Neural cell (in vitro differentiated cells): ENCODE data around the gene PARP16. TPM values are rescaled to one million over a fixed set of nuclear protein-coding genes. Genes with fewer than 3 reads are reported as not detected.

Source experiments
- H2AFZ ChIP-seq: fragments of 200-600, 300-800 bp; sonication (generic), shearing (Covaris generic); 2 replicates; pipeline ENCODE4 v1.6.0; 2014; ENCODE audit warnings: low read depth, mild to moderate bottlenecking, antibody characterized with exemption, low read length, moderate library complexity
- H3F3A ChIP-seq: fragments of 200-600 bp; shearing (Covaris generic); 2 replicates; pipeline ENCODE4 v1.6.1; 2016; ENCODE audit warnings: mild to moderate bottlenecking, moderate library complexity, mixed read lengths, antibody characterized with exemption, low read length; ENCODE audit not compliant: insufficient read depth, poor library complexity, severe bottlenecking
- H3K27ac ChIP-seq: fragments of 200-600, 300-800 bp; sonication (generic), shearing (Covaris generic); 2 replicates; pipeline ENCODE4 v1.5.1; 2014; ENCODE audit warnings: mild to moderate bottlenecking, low read length, moderate library complexity
- H3K27me3 ChIP-seq: fragments of 300-800, 200-600 bp; sonication (generic), shearing (Covaris generic); 2 replicates; pipeline ENCODE4 v1.6.0; 2014; ENCODE audit warnings: mild to moderate bottlenecking, low read depth, low read length, moderate library complexity; ENCODE audit not compliant: insufficient read depth
- H3K36me3 ChIP-seq: fragments of 300-800, 200-600 bp; sonication (generic), shearing (Covaris generic); 2 replicates; pipeline ENCODE4 v1.5.1; 2014; ENCODE audit warnings: mild to moderate bottlenecking, antibody characterized with exemption, low read length, moderate library complexity; ENCODE audit not compliant: insufficient read depth
- H3K4me2 ChIP-seq: fragments of 300-800, 200-600 bp; sonication (generic), shearing (Covaris generic); 2 replicates; pipeline ENCODE4 v1.6.0; 2014; ENCODE audit warnings: mild to moderate bottlenecking, low read length
- H3K4me3 ChIP-seq: fragments of 300-800, 200-600 bp; sonication (generic), shearing (Covaris generic); 2 replicates; pipeline ENCODE4 v1.5.1; 2014; ENCODE audit warnings: mild to moderate bottlenecking, low read length, moderate library complexity
- H3K79me2 ChIP-seq: fragments of 200-600 bp; shearing (Covaris generic); replicated peaks from 2 replicates; pipeline ENCODE4 v1.6.0; 2014; ENCODE audit warnings: mild to moderate bottlenecking, low read length, moderate library complexity; ENCODE audit not compliant: insufficient read depth
- H3K9ac ChIP-seq: fragments of 300-800, 200-600 bp; sonication (generic), shearing (Covaris generic); 2 replicates; pipeline ENCODE4 v1.6.1; 2016; ENCODE audit warnings: mild to moderate bottlenecking, low read length, mixed read lengths
- H3K9me2 ChIP-seq: fragments of 200-600 bp; shearing (Covaris generic); 2 replicates; pipeline ENCODE4 v1.6.1; 2016; ENCODE audit warnings: mild to moderate bottlenecking, low read length, mixed read lengths; ENCODE audit not compliant: insufficient read depth
- H3K9me3 ChIP-seq: fragments of 200-600, 300-800 bp; sonication (generic), shearing (Covaris generic); 2 replicates; pipeline ENCODE4 v1.6.1; 2016; ENCODE audit warnings: mild to moderate bottlenecking, mixed run types, low read length, moderate library complexity, mixed read lengths
- H4K20me1 ChIP-seq: fragments of 200-600 bp; shearing (Covaris generic); 2 replicates; pipeline ENCODE4 v1.6.1; 2016; ENCODE audit warnings: mild to moderate bottlenecking, mixed run types; ENCODE audit not compliant: insufficient read depth
- EP300 ChIP-seq: fragments of 450-650 bp; conservative IDR thresholded peaks from 2 replicates; pipeline ENCODE4 v1.6.1; 2014; ENCODE audit warnings: antibody characterized with exemption, mild to moderate bottlenecking, moderate library complexity; ENCODE audit not compliant: poor library complexity, severe bottlenecking
- EZH2 ChIP-seq: fragments of 200-600, 300-800 bp; shearing (Covaris generic), sonication (generic); IDR thresholded peaks from 2 replicates; pipeline ENCODE4 v1.6.1; 2014; ENCODE audit warnings: antibody characterized with exemption, low read length, borderline replicate concordance, mild to moderate bottlenecking; ENCODE audit not compliant: insufficient read depth, poor library complexity, severe bottlenecking
- MXI1 ChIP-seq: fragments of 450-650 bp; conservative IDR thresholded peaks from 2 replicates; pipeline ENCODE4 v1.6.1; 2014; ENCODE audit warnings: antibody characterized with exemption, mild to moderate bottlenecking; ENCODE audit not compliant: poor library complexity, severe bottlenecking
- POLR2AphosphoS5 ChIP-seq: IDR thresholded peaks from 2 replicates; pipeline ENCODE4 v1.6.1; 2012
- RAD21 ChIP-seq: fragments of 450-650 bp; conservative IDR thresholded peaks from 2 replicates; pipeline ENCODE4 v1.6.1; 2014; ENCODE audit warnings: antibody characterized with exemption, mild to moderate bottlenecking, moderate library complexity
- REST ChIP-seq: IDR thresholded peaks from 2 replicates; pipeline ENCODE4 v1.6.1; 2012; ENCODE audit warnings: borderline replicate concordance
- SMC3 ChIP-seq: fragments of 450-650 bp; conservative IDR thresholded peaks from 2 replicates; pipeline ENCODE4 v1.6.1; 2014; ENCODE audit warnings: antibody characterized with exemption, mild to moderate bottlenecking, moderate library complexity; ENCODE audit not compliant: poor library complexity
- TAF1 ChIP-seq: IDR thresholded peaks from 2 replicates; pipeline ENCODE4 v1.6.1; 2012; ENCODE audit warnings: low read depth
- polyA plus RNA-seq: library from polyadenylated mRNA; depleted of rRNA; stranded (reverse); fragments of >200 nt; gene quantifications from 2 replicates; pipeline ENCODE4 v1.2.3, GENCODE V29; 2014
- TF ChIP-seq, protein P1 (sequence below): fragments of 450-650 bp; IDR thresholded peaks from 2 replicates; pipeline ENCODE4 v1.5.1; 2014; ENCODE audit warnings: antibody characterized with exemption, mild to moderate bottlenecking, moderate library complexity; ENCODE audit not compliant: poor library complexity, severe bottlenecking

PARP16 gene
- polyA plus RNA-seq, 1 donor from 2014 or later = 17.0 TPM

DNA sequence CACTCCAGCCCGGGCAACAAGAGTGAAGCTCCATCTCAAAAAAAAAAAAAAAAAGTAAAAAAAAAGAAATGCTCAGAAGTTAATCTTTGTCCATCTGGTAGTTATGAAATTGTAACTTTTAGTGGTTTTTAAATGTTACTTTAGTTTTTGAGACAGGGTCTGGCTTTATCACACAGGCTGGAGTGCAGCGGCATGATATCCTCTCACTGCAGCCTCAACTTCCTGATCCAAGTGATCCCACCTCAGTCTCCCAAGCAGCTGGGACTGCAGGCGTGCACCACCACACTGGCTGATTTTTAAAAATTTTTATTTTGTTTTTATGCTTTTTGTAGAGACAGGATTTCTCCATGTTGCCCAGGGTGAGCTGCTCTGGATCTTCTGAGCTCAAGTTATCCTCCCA lies 19.1 kb upstream of the PARP16 start:
- Histone ChIP-seq H3K4me2 (no peak overlapping the region), H3K9me2 (no peaks in the 10 kb centered on the region), H3K79me2 (no peaks in the 10 kb centered on the region), H3K27ac (no peak overlapping the region), H3K9me3 (no peaks in the 10 kb centered on the region), H2AFZ (no peak overlapping the region), H3K27me3 (no peaks in the 10 kb centered on the region), H3K4me3 (no peak overlapping the region), H4K20me1 (no peaks in the 10 kb centered on the region), H3F3A (no peaks in the 10 kb centered on the region), H3K9ac (no peak overlapping the region), H3K36me3 (no peaks in the 10 kb centered on the region)
- TF ChIP-seq EZH2 (no peak), EP300 (no peak), SMC3 (no peak), TAF1 (no peak), MXI1 (no peak), POLR2AphosphoS5 (no peak), RAD21 (no peak), REST (no peak)
- TF ChIP-seq, protein P1, sequence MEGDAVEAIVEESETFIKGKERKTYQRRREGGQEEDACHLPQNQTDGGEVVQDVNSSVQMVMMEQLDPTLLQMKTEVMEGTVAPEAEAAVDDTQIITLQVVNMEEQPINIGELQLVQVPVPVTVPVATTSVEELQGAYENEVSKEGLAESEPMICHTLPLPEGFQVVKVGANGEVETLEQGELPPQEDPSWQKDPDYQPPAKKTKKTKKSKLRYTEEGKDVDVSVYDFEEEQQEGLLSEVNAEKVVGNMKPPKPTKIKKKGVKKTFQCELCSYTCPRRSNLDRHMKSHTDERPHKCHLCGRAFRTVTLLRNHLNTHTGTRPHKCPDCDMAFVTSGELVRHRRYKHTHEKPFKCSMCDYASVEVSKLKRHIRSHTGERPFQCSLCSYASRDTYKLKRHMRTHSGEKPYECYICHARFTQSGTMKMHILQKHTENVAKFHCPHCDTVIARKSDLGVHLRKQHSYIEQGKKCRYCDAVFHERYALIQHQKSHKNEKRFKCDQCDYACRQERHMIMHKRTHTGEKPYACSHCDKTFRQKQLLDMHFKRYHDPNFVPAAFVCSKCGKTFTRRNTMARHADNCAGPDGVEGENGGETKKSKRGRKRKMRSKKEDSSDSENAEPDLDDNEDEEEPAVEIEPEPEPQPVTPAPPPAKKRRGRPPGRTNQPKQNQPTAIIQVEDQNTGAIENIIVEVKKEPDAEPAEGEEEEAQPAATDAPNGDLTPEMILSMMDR = no peak

GRCh38 chr15:65305150-65305758 lies 18.6 kb upstream of the PARP16 start:
- H3K9me3 ChIP-seq = no peaks in the 10 kb centered on the region
- no peak overlapping the region for H2AFZ ChIP-seq
- no peaks in the 10 kb centered on the region for H4K20me1 ChIP-seq
- H3K27me3 ChIP-seq = no peaks in the 10 kb centered on the region
- H3K4me2 ChIP-seq = no peak overlapping the region
- H3K36me3 ChIP-seq = no peaks in the 10 kb centered on the region
- H3F3A ChIP-seq = no peaks in the 10 kb centered on the region
- H3K9me2 ChIP-seq = no peaks in the 10 kb centered on the region
- H3K4me3 ChIP-seq = no peak overlapping the region
- H3K79me2 ChIP-seq = no peaks in the 10 kb centered on the region
- H3K9ac ChIP-seq = no peak overlapping the region
- peak overlapping the region; percentile 33 for H3K27ac ChIP-seq
- no peak for TF ChIP-seq REST
- TF ChIP-seq SMC3 = no peak
- TF ChIP-seq POLR2AphosphoS5 = no peak
- TF ChIP-seq, protein P1 = no peak
- no peak for TF ChIP-seq EP300
- TF ChIP-seq MXI1 = no peak
- no peak for TF ChIP-seq EZH2
